Measurements from ENCODE around the gene CDHR2. TPM values are rescaled to one million over a fixed set of nuclear protein-coding genes. Genes with fewer than 3 reads are reported as not detected.

CDHR2 gene
- total RNA-seq, 1 donor from 2014 or later: not detected

- DNase-seq (ENCODE audit: extremely low spot score in 2 of 2): no peak
- Histone ChIP-seq H3K27ac (peak overlapping the region; percentile 71), H3K36me3 (no peaks in the 10 kb centered on the region), H3K4me1 (peaks cover 37% of the 10 kb centered on the region), H3K9me3 (no peaks in the 10 kb centered on the region), H3K4me3 (peak overlapping the region; percentile 54 to 89), H3K27me3 (no peaks in the 10 kb centered on the region)
- intact Hi-C loops (cut with DNase I): loop anchor here (5.0 kb wide), 1 partner anchor 126 kb away; the partner anchor contains the start of gene CLTB
- TF ChIP-seq POLR2AphosphoS5 (IDR thresholded peaks at IDR 0.05; ENCODE audit: insufficient read depth in 1 of 2, low read depth in 1 of 2): no peak
- TF ChIP-seq CTCF (IDR thresholded peaks at IDR 0.05): no peak
- TF ChIP-seq POLR2A (IDR thresholded peaks at IDR 0.05): no peak
Measured at GRCh38 chr5:176542596-176543427, 6.3 kb upstream of the CDHR2 start.

- Histone ChIP-seq H3K36me3 (no peaks in the 10 kb centered on the region), H3K4me1 (peaks cover 31% of the 10 kb centered on the region), H3K27ac (peak overlapping the region; percentile 65), H3K4me3 (peak overlapping the region; percentile 54 to 89), H3K27me3 (no peaks in the 10 kb centered on the region), H3K9me3 (no peaks in the 10 kb centered on the region)
- TF ChIP-seq CTCF (IDR thresholded peaks at IDR 0.05) (peak in 1 of 3 experiments; percentile 17), POLR2A (IDR thresholded peaks at IDR 0.05) (no peak), POLR2AphosphoS5 (IDR thresholded peaks at IDR 0.05; ENCODE audit: insufficient read depth in 1 of 2, low read depth in 1 of 2) (peak in 1 of 2 donors; percentile 72)
- intact Hi-C loops (cut with DNase I): loop anchor here (5.0 kb wide), 1 partner anchor 126 kb away; the partner anchor contains the start of gene CLTB
- DNase-seq (ENCODE audit: extremely low spot score in 2 of 2): no peak
Measured at GRCh38 chr5:176543428-176544182, 5.5 kb upstream of the CDHR2 start.

- H3K27me3 ChIP-seq: no peaks in the 10 kb centered on the region
- no peaks in the 10 kb centered on the region for H3K36me3 ChIP-seq
- no peaks in the 10 kb centered on the region for H3K9me3 ChIP-seq
- intact Hi-C loops (cut with DNase I): no loop called here
- H3K27ac ChIP-seq: no peak overlapping the region
- H3K4me1 ChIP-seq: peaks cover 28% of the 10 kb centered on the region
- TF ChIP-seq POLR2A (IDR thresholded peaks at IDR 0.05) (no peak), POLR2AphosphoS5 (IDR thresholded peaks at IDR 0.05; ENCODE audit: insufficient read depth in 1 of 2, low read depth in 1 of 2) (no peak)
- no peak for DNase-seq (ENCODE audit: extremely low spot score in 2 of 2)
- H3K4me3 ChIP-seq: no peak overlapping the region
Measured at GRCh38 chr5:176545388-176545736, 3.8 kb upstream of the CDHR2 start.

- H3K9me3 ChIP-seq: no peaks in the 10 kb centered on the region
- no peaks in the 10 kb centered on the region for H3K27me3 ChIP-seq
- no peak overlapping the region for H3K4me3 ChIP-seq
- no peaks in the 10 kb centered on the region for H3K36me3 ChIP-seq
- peaks cover 25% of the 10 kb centered on the region for H3K4me1 ChIP-seq
- H3K27ac ChIP-seq: no peak overlapping the region
- TF ChIP-seq CTCF (IDR thresholded peaks at IDR 0.05): no peak
- no peak for TF ChIP-seq POLR2AphosphoS5 (IDR thresholded peaks at IDR 0.05; ENCODE audit: insufficient read depth in 1 of 2, low read depth in 1 of 2)
- no peak for TF ChIP-seq POLR2A (IDR thresholded peaks at IDR 0.05)
- no peak for DNase-seq (ENCODE audit: extremely low spot score in 2 of 2)
- intact Hi-C loops (cut with DNase I): no loop called here
Measured at GRCh38 chr5:176545737-176546509, 3.2 kb upstream of the CDHR2 start.

GRCh38 chr5:176547802-176548201 lies 1.3 kb upstream of the CDHR2 start:
- peaks cover 6% of the 10 kb centered on the region for H3K4me1 ChIP-seq

More at GRCh38 chr5:176547802-176548201, 1.3 kb upstream of the CDHR2 start:
- no peak overlapping the region for H3K27ac ChIP-seq
- TF ChIP-seq POLR2A (IDR thresholded peaks at IDR 0.05) (no peak), CTCF (IDR thresholded peaks at IDR 0.05) (no peak), POLR2AphosphoS5 (IDR thresholded peaks at IDR 0.05; ENCODE audit: insufficient read depth in 1 of 2, low read depth in 1 of 2) (no peak)
- H3K36me3 ChIP-seq: no peaks in the 10 kb centered on the region
- DNase-seq (ENCODE audit: extremely low spot score in 2 of 2): no peak
- no peaks in the 10 kb centered on the region for H3K27me3 ChIP-seq
- H3K9me3 ChIP-seq: no peaks in the 10 kb centered on the region
- no peak overlapping the region for H3K4me3 ChIP-seq
- intact Hi-C loops (cut with DNase I): no loop called here
